Right cardiac atrium (tissue), 5 donors: Measurements from ENCODE around the gene APLP2. TPM values are rescaled to one million over a fixed set of nuclear protein-coding genes. Genes with fewer than 3 reads are reported as not detected.
"Not testable (repeated sequence)": the region's sequence is repeated elsewhere in the genome, so short reads cannot be mapped to it uniquely, and the experiment has no call there.

Experiments used
- ATAC-seq, 2 donors: fragments of 200-7000 bp; cut with Tn5 transposase; one replicate each; pipeline versions ENCODE4 v1.8.0 to v1.9.1; 2020; ENCODE audit warnings: moderate library complexity in 2 of 2, mild to moderate bottlenecking in 1 of 2
- DNase-seq, 3 donors: peaks; one replicate each; pipeline ENCODE4 v3.0.0-alpha.2; 2020
- H3K27ac ChIP-seq: one replicate; pipeline ENCODE4 v1.5.1; 2013; ENCODE audit warnings: mild to moderate bottlenecking, low read length, control low read depth, moderate library complexity
- H3K27me3 ChIP-seq: one replicate; pipeline ENCODE4 v1.6.1; 2013; ENCODE audit not compliant: control insufficient read depth, insufficient read depth
- H3K4me1 ChIP-seq: one replicate; pipeline ENCODE4 v1.6.1; 2013; ENCODE audit warnings: low read length; ENCODE audit not compliant: control insufficient read depth, insufficient read depth
- H3K4me3 ChIP-seq: one replicate; pipeline ENCODE4 v1.5.1; 2013; ENCODE audit warnings: low read length, control low read depth
- H3K9me3 ChIP-seq: one replicate; pipeline ENCODE4 v1.6.1; 2013; ENCODE audit warnings: low read length; ENCODE audit not compliant: control insufficient read depth
- WGBS: extraction: QIAGEN DNeasy Blood & Tissue Kit; methylation state at CpG from one replicate; pipeline ENCODE4 v1.1.7; 2013; 5-methylcytosine and 5-hydroxymethylcytosine counted together
- intact Hi-C, 4 donors: fragments of 100-400 bp; cut with DNase I; formaldehyde crosslinking; loops; one replicate each; pipeline versions ENCODE4 v1.11.0 to v1.14.0; 2022 to 2023
- polyA plus RNA-seq: library from polyadenylated mRNA; stranded (reverse); fragments of 200-250 nt; gene quantifications from one replicate; pipeline ENCODE4 v1.2.3, GENCODE V29; 2013
- total RNA-seq, 4 donors: library from RNA; stranded (reverse); fragmentation: NEBNext Ultra II Directional; extraction: Animal tissue kit (Norgen Biotek cat#: 25700); gene quantifications; one replicate each; pipeline ENCODE4 v1.2.1, GENCODE V29; 2021
- donor health status: healthy with polysubstance abuse.
- donor health status: DM: no; HTN: yes; CAD: no.
- donor health status: DM: no; HTN: no; CAD: no.
- donor health status: DM: no; HTN: yes; CAD: no; lungs with severe emphysema.
- donor health status: DM: yes; HTN: yes; CAD: no.

The APLP2 gene
- total and polyA plus RNA-seq, 5 donors: 228 to 375 (median 330) TPM

- DNase-seq: no peak
- intact Hi-C loops: no loop called here
- Histone ChIP-seq H3K4me3 (no peak overlapping the region), H3K27me3 (no peaks in the 10 kb centered on the region), H3K4me1 (peaks cover 16% of the 10 kb centered on the region), H3K27ac (peak overlapping the region; percentile 95), H3K9me3 (no peaks in the 10 kb centered on the region)
- ATAC-seq: peak; percentile 82 to 83
- WGBS: 47% methylated on average over 11 of the region's 11 CpGs
Observed at GRCh38 chr11:130181295-130182272, 111.9 kb downstream of the APLP2 start.

- 70% methylated on average over 11 of the region's 11 CpGs for WGBS
- Histone ChIP-seq H3K4me1 (peaks cover 8% of the 10 kb centered on the region), H3K4me3 (no peak overlapping the region), H3K9me3 (no peaks in the 10 kb centered on the region), H3K27me3 (no peaks in the 10 kb centered on the region), H3K27ac (no peak overlapping the region)
- intact Hi-C loops: no loop called here
- ATAC-seq (no peak), DNase-seq (no peak)
Observed at GRCh38 chr11:130183878-130184610, 114.3 kb downstream of the APLP2 start.

GRCh38 chr11:130187096-130187495 lies 117.4 kb downstream of the APLP2 start:
- intact Hi-C loops: no loop called here
- H3K4me1 ChIP-seq: no peaks in the 10 kb centered on the region
- ATAC-seq: no peak

GRCh38 chr11:130188047-130188446 lies 118.4 kb downstream of the APLP2 start:
- no peak overlapping the region for H3K4me3 ChIP-seq
- intact Hi-C loops: no loop called here
- DNase-seq: peak in 1 of 3 donors; percentile 36

More at GRCh38 chr11:130187096-130187495, 117.4 kb downstream of the APLP2 start:
- no peaks in the 10 kb centered on the region for H3K9me3 ChIP-seq
- H3K4me3 ChIP-seq: no peak overlapping the region
- peak in 1 of 3 donors; percentile 11 for DNase-seq
- WGBS: 94% methylated on average over 13 of the region's 13 CpGs
- no peaks in the 10 kb centered on the region for H3K27me3 ChIP-seq
- no peak overlapping the region for H3K27ac ChIP-seq

GRCh38 chr11:130188585-130189347 lies 119.1 kb downstream of the APLP2 start:
- Histone ChIP-seq H3K27me3 (no peaks in the 10 kb centered on the region), H3K4me3 (no peak overlapping the region), H3K4me1 (no peaks in the 10 kb centered on the region), H3K27ac (no peak overlapping the region), H3K9me3 (no peaks in the 10 kb centered on the region)
- intact Hi-C loops: no loop called here
- ATAC-seq: peak; percentile 6 to 18
- WGBS: 83% methylated on average over 19 of the region's 19 CpGs
- DNase-seq: peak in 1 of 3 donors; percentile 50

More at GRCh38 chr11:130188047-130188446, 118.4 kb downstream of the APLP2 start:
- H3K27me3 ChIP-seq: no peaks in the 10 kb centered on the region
- no peaks in the 10 kb centered on the region for H3K4me1 ChIP-seq
- no peaks in the 10 kb centered on the region for H3K9me3 ChIP-seq
- no peak for ATAC-seq
- WGBS: 92% methylated on average over 14 of the region's 14 CpGs
- H3K27ac ChIP-seq: no peak overlapping the region

GRCh38 chr11:130189492-130190210 lies 120.0 kb downstream of the APLP2 start:
- no peak overlapping the region for H3K27ac ChIP-seq
- no peaks in the 10 kb centered on the region for H3K9me3 ChIP-seq
- no peak overlapping the region for H3K4me3 ChIP-seq
- no peaks in the 10 kb centered on the region for H3K27me3 ChIP-seq
- peak in 1 of 3 donors; percentile 62 for DNase-seq
- intact Hi-C loops: no loop called here
- peak; percentile 15 to 22 for ATAC-seq
- H3K4me1 ChIP-seq: no peaks in the 10 kb centered on the region
- WGBS: 88% methylated on average over 32 of the region's 32 CpGs

- Histone ChIP-seq H3K4me3 (no peak overlapping the region), H3K9me3 (no peaks in the 10 kb centered on the region), H3K4me1 (no peaks in the 10 kb centered on the region), H3K27me3 (no peaks in the 10 kb centered on the region), H3K27ac (no peak overlapping the region)
- intact Hi-C loops: no loop called here
- ATAC-seq (peak; percentile 6 to 14), DNase-seq (no peak)
- 91% methylated on average over 29 of the region's 29 CpGs for WGBS
Observed at GRCh38 chr11:130190371-130190881, 120.7 kb downstream of the APLP2 start.

GRCh38 chr11:130191896-130192295 lies 122.2 kb downstream of the APLP2 start:
- no peak for ATAC-seq
- intact Hi-C loops: no loop called here

GRCh38 chr11:130192845-130193267 lies 123.2 kb downstream of the APLP2 start:
- no peak for DNase-seq

More at GRCh38 chr11:130191896-130192295, 122.2 kb downstream of the APLP2 start:
- DNase-seq: no peak
- WGBS: 85% methylated on average over 14 of the region's 14 CpGs
- H3K4me1 ChIP-seq: no peaks in the 10 kb centered on the region
- no peak overlapping the region for H3K4me3 ChIP-seq
- no peaks in the 10 kb centered on the region for H3K27me3 ChIP-seq
- H3K27ac ChIP-seq: no peak overlapping the region
- H3K9me3 ChIP-seq: no peaks in the 10 kb centered on the region

GRCh38 chr11:130193551-130193950 lies 123.9 kb downstream of the APLP2 start:
- H3K4me1 ChIP-seq, H3K9me3 ChIP-seq, H3K27ac ChIP-seq, H3K4me3 ChIP-seq, DNase-seq, intact Hi-C loops, H3K27me3 ChIP-seq, ATAC-seq: not testable (repeated sequence)
- WGBS: 94% methylated on average over 14 of the region's 14 CpGs

More at GRCh38 chr11:130192845-130193267, 123.2 kb downstream of the APLP2 start:
- ATAC-seq: no peak
- Histone ChIP-seq H3K27me3 (no peaks in the 10 kb centered on the region), H3K27ac (no peak overlapping the region), H3K9me3 (no peaks in the 10 kb centered on the region), H3K4me1 (no peaks in the 10 kb centered on the region), H3K4me3 (no peak overlapping the region)
- intact Hi-C loops: no loop called here
- 65% methylated on average over 4 of the region's 4 CpGs for WGBS
